GM18520 (cell line): ENCODE results near the gene PI16.
"Not testable (repeated sequence)": the region's sequence is repeated elsewhere in the genome, so short reads cannot be mapped to it uniquely, and the experiment has no call there.

Experiments
- ATAC-seq: cut with Tn5 transposase; IDR thresholded peaks from one replicate; pipeline ENCODE4 v1.9.1; 2021; ENCODE audit not compliant: unreplicated experiment

Gene PI16

GRCh38 chr6:36971921-36972673, 17.6 kb downstream of the PI16 start:
- ATAC-seq = no peak

DNA sequence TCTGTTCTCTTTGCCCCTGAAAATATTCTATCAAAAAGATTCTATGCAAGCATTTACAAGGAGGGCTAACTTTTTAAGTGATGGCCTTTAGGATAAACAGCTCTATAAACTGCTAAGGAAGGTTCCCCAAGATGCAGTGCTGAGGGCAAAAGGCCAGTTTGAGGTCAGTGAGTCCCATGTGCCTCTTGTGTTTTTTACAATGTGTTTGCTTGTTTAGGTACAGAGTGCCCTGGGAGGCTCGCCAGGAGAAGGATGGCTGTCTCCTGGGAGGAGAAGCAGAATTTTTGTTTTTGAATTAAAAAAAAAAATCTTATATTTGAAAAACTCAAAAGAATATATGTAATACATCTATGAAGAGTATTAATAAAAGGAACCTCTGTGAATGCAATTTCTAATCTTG, 18.7 kb downstream of the PI16 start:
- no peak for ATAC-seq

DNA sequence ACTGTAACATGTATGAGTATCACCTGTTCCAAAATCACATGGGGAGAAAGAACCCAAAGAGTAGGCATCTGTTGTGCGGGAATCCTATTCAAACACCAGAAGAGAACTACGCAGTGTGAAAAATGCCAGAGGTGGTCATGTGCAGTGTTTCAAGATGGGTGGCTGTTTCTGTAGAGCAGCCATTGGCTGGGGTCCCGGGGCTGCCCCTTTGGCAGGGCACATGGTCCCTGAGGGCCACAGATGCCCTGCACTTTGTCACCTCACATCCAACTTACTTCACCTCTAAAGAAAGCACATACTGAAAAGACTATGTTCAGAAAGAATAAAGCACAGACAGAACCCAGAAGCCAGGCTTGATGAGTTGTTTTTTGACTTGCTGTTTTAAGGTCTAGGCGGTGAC, 19.1 kb downstream of the PI16 start:
- no peak for ATAC-seq

DNA sequence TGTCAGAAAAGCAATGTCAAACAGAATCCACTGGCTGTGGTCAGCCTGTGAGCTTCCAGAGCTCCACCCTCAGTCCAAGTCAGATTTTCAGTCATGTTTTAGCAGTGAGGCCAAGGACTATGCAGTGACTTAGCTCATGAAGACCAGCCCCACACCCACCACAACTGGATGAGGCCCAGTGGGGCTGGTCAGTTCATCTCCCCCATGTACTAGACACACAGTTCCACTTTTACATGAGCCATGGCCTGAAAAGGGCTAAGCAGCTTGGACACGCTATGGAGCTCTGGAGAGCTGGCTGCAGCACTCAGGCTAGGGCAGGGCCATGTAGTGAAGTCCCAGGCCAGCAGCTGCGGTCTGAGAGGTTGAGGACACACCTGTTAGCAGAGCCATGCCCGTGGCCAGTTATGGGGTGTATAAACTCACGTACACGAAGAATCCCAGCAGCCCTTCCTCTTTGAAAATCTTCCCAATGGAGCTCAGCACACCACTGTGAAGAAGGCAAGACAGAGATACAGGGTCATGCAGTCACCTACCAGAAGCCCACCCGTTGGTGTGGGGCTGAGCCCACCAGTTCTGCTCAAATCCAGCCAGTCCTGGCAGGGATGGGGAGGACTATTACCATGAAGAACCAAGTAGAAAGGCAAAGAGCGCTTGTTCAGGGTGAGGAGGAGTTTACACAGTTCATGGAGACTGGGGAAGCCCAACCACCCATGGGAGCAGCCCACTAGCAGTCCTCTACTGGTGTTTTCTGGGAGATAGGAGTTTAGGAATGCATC, 20.9 kb downstream of the PI16 start:
- no peak for ATAC-seq

DNA sequence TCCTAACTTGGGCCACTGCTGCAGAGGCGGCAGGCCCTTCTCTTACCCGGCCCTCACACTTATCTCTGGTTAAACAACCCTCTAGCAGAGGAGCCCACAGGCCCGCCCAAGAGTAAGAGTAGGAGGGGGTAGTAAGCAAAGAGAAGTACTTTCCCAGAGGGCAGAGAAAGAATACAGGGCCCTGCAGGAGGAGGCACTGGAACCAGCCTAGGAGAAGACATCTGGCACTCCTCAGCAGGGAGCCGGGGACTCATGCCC, 21.4 kb downstream of the PI16 start:
- no peak for ATAC-seq

DNA sequence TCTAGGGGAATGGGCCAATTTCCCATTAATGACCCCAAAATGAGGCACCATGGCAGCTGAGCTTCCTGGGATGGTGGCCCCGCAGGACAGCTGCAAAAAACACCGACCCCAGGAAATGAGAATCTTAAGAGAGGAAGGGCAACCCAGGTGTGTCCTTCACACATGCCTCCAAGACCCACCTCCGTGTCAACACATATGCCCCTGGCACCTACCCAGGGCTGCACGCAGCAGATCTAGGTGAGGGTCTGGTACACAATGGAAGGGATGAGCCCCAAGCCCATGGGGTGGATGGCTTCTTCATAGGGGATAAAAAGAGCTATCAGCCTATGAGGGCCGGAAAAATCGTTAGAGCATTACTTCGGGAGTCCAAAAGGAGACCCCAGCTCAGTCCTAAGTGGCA, 22.0 kb downstream of the PI16 start:
- ATAC-seq = no peak

GRCh38 chr6:36976931-36977330, 22.4 kb downstream of the PI16 start:
- ATAC-seq = no peak

DNA sequence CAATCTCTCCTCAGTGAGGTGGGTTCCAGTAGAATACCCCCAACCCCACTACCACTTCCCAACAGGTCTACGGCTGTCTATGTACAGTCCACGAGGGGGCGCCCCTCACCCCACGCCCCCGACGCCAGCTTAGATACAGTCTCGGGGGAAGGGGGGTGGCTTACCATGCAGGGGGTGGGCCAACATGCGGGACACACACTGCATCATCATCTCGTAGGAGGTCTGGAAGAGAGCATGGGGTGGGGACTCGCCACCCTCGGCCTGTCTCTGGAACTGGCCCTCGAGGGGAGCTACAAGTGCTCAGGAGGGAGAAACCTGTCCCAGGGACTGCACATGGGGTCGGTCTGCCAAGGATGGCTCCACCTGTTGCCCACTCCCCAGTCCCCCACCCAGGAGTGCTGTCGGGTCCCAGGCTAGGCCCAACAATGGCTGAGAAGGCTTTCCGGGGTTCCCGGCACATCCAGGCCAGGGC, 23.0 kb downstream of the PI16 start:
- no peak for ATAC-seq

DNA sequence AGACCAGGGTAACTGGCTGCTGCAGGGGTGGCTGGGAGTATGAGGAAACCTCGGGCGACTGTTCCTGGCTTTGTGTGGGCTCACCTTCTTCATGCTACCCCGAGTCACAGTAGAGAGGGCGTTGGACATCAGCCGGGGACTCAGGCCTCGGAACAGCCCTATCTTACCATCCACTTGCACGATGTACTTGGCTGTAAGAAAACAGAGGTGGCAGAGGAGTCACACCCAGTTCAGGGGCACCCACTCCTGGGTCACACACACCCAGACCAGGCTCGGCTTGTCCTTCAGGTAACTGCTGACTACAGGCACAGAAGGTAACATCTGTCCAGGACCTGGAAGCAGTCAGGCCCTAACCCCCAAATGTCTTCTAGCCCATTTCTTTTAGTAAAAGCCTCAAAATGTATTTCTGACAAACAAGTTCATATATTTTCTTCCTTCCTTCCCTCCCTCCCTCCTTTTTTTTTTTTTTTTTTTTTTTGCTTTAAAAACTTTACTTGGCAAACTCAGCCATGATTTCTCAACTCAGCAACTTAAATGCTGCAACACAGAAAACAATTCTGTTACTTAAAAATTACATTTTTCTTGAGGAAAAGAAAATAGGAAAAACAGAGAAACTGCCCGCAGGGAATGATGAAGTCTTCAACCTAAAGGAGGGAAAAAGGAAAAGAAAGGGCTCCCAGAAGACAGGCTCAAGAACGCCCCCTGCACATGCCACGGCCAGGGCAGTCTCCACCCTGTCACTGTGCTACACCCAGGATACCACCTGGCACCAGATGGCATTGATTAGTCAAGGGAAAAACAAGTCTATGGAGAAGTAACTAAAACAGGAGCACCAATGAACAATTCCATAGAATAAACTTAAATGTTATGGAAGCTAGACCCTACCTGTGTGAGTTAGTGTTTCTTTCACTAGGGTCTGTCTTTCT, 24.1 kb downstream of the PI16 start:
- ATAC-seq = no peak

DNA sequence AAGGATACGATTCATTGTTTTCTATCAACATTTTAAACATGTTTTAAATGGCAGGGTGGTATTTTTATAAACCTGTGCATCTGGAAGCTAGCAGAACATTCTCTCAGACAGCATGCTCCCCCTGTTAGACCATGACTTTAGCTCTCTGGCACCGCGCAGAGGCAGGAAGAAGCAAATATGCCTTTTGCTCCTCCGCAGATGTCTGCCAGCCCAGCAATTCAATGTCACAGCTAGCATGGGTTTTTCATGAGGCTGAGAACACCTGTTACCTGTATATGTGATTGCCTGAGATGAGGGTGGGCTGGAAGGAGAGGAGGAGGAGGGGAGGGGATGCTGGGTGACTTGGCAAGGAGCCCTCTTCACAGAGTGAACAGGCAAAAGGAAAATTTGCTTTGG, 24.8 kb downstream of the PI16 start:
- ATAC-seq = no peak

GRCh38 chr6:36980129-36980528, 25.6 kb downstream of the PI16 start:
- ATAC-seq = no peak

DNA sequence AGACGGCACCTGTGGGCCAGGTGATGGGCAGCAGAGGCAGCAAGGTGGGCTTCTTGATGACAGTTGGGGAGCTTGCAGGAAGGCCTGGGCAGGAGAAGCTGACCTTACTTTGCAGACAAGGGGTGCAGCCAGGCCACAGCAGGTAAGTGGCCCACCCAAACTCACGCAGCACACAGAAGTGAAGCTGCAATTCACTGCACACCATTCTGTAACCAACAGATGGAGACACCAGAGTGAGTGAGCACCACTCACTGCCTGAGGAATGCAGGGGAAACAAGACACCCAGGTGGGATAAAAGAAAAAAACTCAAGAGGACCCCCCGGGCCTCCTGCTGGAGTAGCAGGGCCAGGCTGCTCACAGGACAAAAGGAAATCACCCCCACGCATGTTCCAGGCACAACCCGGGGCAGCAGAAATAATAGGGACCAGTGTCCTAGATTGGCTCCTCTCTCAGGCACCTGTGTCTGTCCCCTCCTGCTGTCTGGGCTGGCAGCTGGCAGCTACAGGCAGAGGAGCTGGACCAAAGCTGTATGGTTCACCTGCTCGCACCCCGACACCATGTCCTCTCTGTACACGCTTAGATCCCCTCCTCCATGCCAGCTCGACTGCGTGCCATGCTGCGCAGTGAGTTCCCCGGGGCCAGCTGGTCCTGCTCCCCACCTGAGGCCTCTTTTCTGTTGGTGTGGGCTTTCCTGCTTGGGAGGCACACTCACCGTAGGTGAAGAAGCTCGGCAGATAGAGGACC, 26.5 kb downstream of the PI16 start:
- ATAC-seq = no peak

GRCh38 chr6:36983538-36983937, 29.0 kb downstream of the PI16 start:
- ATAC-seq = no peak

- ATAC-seq = no peak
Observed at GRCh38 chr6:36984581-36985416, 30.3 kb downstream of the PI16 start.

- ATAC-seq = no peak
Observed at GRCh38 chr6:36985417-36985807, 30.9 kb downstream of the PI16 start.

GRCh38 chr6:36985808-36986703, 31.5 kb downstream of the PI16 start, which contains the start of gene MTCH1:
MTCH1 (minus strand) TSS chr6:36986196; CDS start chr6:36986173, 23 bp downstream.
- peak; percentile 81 for ATAC-seq

- no peak for ATAC-seq
Observed at GRCh38 chr6:36986704-36987047, 32.1 kb downstream of the PI16 start.

GRCh38 chr6:36989264-36989663, 34.7 kb downstream of the PI16 start:
- ATAC-seq = no peak

DNA sequence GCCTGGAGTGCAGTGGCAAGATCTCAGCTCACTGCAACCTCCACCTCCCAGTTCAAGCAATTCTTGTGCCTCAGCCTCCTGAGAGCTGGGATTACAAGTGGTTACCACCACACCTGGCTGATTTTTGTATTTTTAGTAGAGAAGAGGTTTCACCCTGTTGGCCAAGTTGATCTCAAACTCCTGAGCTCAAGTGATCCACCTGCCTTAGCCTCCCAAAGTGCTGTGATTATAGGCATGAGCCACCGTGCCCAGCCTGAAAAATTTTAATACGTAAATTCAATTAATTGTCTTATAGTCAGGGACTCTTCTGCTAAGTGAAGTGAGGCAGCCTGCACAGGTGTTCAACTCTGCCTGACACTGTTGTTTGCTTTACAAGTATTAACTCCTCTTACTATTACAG, 35.9 kb downstream of the PI16 start:
- not testable (repeated sequence) for ATAC-seq
